ENCODE data around the gene ACVRL1. TPM values are rescaled to one million over a fixed set of nuclear protein-coding genes. Genes with fewer than 3 reads are reported as not detected.

ACVRL1 gene
- total RNA-seq, 1 experiment from 2014 or later: not detected

DNA sequence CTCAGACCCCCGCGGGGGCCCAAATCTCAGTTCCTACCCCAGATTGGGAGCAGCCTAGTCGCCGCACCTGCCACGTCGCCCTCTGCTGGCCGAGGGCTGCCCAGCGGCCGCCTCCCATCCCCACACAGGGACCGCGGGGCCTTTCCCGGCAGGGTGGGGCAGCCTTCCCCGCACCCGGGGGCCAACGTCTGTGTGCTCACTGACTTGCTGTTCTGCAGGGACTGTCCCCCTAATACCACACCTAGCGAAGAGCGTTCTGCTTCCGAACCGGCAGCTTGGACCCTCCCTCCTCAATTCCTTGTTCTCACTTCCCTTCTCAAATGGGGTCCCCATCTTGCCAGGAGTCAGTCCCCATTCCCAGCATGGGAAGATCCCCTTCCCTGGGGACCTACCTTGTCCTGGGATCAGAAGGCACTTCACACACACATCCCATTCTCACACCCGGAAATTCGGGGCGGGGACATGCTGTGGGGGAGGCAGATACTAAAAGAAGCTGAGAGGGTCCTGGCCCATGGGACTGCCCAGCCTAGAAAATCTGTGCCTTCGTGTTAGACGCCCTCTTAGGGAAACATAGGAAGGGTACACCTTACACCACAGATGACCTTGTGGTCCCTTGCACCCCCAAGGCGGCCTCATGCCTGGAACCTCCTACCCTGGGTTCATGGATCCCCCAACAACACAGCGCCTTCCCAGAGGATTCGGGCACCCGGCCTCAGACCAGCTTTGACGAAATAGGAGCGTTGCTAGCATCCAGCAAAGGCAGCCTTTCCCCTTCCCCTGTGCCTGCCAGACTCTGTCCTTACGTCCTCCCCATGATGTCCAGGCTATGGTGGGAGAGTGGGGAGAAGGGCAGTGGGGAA is 16.4 kb downstream of the ACVRL1 start:
- Mint-ChIP-seq H3K27ac (ENCODE audit: unreplicated experiment) (no peak overlapping the region), H3K27me3 (ENCODE audit: insufficient read depth, unreplicated experiment) (no peaks in the 10 kb centered on the region), H3K9me3 (ENCODE audit: unreplicated experiment) (no peaks in the 10 kb centered on the region), H3K4me3 (ENCODE audit: unreplicated experiment) (no peak overlapping the region), H3K4me1 (ENCODE audit: low read depth, unreplicated experiment) (peaks cover 26% of the 10 kb centered on the region), H3K36me3 (ENCODE audit: insufficient read depth, unreplicated experiment) (no peaks in the 10 kb centered on the region)
- Histone ChIP-seq H3K4me1 (peaks cover 30% of the 10 kb centered on the region), H3K4me3 (ENCODE audit: low read depth, low read length) (no peak overlapping the region), H3K36me3 (ENCODE audit: control insufficient read depth, insufficient read depth, low read length) (no peaks in the 10 kb centered on the region), H3K9me3 (no peaks in the 10 kb centered on the region), H3K27me3 (replicated peaks; ENCODE audit: control insufficient read depth, insufficient read depth, low read length) (no peaks in the 10 kb centered on the region)
- TF ChIP-seq, protein P1, sequence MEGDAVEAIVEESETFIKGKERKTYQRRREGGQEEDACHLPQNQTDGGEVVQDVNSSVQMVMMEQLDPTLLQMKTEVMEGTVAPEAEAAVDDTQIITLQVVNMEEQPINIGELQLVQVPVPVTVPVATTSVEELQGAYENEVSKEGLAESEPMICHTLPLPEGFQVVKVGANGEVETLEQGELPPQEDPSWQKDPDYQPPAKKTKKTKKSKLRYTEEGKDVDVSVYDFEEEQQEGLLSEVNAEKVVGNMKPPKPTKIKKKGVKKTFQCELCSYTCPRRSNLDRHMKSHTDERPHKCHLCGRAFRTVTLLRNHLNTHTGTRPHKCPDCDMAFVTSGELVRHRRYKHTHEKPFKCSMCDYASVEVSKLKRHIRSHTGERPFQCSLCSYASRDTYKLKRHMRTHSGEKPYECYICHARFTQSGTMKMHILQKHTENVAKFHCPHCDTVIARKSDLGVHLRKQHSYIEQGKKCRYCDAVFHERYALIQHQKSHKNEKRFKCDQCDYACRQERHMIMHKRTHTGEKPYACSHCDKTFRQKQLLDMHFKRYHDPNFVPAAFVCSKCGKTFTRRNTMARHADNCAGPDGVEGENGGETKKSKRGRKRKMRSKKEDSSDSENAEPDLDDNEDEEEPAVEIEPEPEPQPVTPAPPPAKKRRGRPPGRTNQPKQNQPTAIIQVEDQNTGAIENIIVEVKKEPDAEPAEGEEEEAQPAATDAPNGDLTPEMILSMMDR (IDR thresholded peaks at IDR 0.05; ENCODE audit: insufficient read depth in 1 of 2, low read depth in 1 of 2, low read length in 1 of 2, severe bottlenecking in 1 of 2, unreplicated experiment in 1 of 2): peak; percentile 60 to 61
- ChIA-PET POLR2A (no interaction called here), CTCF (interaction anchor here (0.5 to 1.0 kb wide), 3 partner anchors 11 to 101 kb away, joined by 4 to 5 read pairs (median 4); no protein-coding TSS in a partner anchor)
- BruUV-seq (replicated peaks): no TSS peak
- DNase-seq: peak in 1 of 2 experiments; percentile 42
- intact Hi-C loops (cut with micrococcal nuclease; ENCODE audit: unreplicated experiment): no loop called here

DNA sequence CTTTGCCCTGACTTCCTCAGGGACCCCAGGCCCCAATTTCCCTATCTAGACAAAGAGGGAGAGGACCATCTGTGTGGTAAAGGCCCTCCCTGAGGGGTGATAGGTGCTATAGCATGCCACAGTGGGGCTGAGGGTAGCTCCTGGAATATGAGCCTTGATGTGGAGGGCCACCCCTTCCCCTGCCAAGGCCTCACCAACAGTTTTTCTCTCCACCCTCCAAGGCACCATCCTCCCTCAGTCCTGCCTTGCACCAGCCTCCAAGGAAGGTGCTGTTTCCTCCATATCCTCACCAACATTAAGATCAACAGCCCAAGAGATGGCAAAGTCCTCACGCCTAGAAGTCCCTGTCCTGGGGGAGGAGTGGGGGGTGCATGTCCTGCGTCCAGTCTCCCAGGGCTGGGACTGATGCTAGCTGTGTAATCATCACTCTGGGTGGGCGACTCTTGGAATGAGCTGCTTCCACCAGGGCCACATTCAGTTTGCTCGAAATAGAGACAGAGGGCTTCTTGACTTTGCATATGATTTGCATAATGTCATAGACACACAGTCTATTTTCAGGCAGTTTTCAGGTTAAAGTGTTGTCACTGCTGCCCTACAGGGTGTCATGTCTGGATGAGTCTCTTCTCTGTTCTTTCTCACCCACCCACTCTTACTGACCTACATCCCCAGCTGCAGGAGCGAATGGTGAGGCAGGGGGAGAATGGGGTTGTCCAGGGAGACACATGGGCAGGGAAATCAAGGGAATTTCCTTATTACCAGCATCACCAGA is 17.4 kb downstream of the ACVRL1 start:
- H3K4me3 Mint-ChIP-seq (ENCODE audit: unreplicated experiment): peak overlapping the region; percentile 27
- H3K4me1 ChIP-seq: peaks cover 30% of the 10 kb centered on the region
- BruUV-seq (replicated peaks): no TSS peak
- no peak overlapping the region for H3K4me3 ChIP-seq (ENCODE audit: low read depth, low read length)
- H3K27ac Mint-ChIP-seq (ENCODE audit: unreplicated experiment): peak overlapping the region; percentile 57
- no peaks in the 10 kb centered on the region for H3K9me3 Mint-ChIP-seq (ENCODE audit: unreplicated experiment)
- DNase-seq: peak in 1 of 2 experiments; percentile 26
- intact Hi-C loops (cut with micrococcal nuclease; ENCODE audit: unreplicated experiment): loop anchor here (1.0 kb wide), 1 partner anchor 29 kb away; no protein-coding TSS in a partner anchor
- ChIA-PET POLR2A (interaction anchor here (0.6 kb wide), 1 partner anchor 533 kb away, joined by 9 read pairs; no protein-coding TSS in a partner anchor), CTCF (interaction anchor here (0.6 to 1.0 kb wide), 2 partner anchors 30 to 37 kb away, joined by 3 to 4 read pairs; no protein-coding TSS in a partner anchor)
- no peaks in the 10 kb centered on the region for H3K9me3 ChIP-seq
- peaks cover 26% of the 10 kb centered on the region for H3K4me1 Mint-ChIP-seq (ENCODE audit: low read depth, unreplicated experiment)
- H3K36me3 ChIP-seq (ENCODE audit: control insufficient read depth, insufficient read depth, low read length): no peaks in the 10 kb centered on the region
- no peaks in the 10 kb centered on the region for H3K27me3 Mint-ChIP-seq (ENCODE audit: insufficient read depth, unreplicated experiment)
- no peaks in the 10 kb centered on the region for H3K27me3 ChIP-seq (replicated peaks; ENCODE audit: control insufficient read depth, insufficient read depth, low read length)
- H3K36me3 Mint-ChIP-seq (ENCODE audit: insufficient read depth, unreplicated experiment): no peaks in the 10 kb centered on the region
- TF ChIP-seq, protein P1 (IDR thresholded peaks at IDR 0.05; ENCODE audit: insufficient read depth in 1 of 2, low read depth in 1 of 2, low read length in 1 of 2, severe bottlenecking in 1 of 2, unreplicated experiment in 1 of 2): no peak
